Keratinocyte (primary cell): Measurements from ENCODE around the gene MCM3AP. TPM values are rescaled to one million over a fixed set of nuclear protein-coding genes. Genes with fewer than 3 reads are reported as not detected.

ENCODE experiments used
- DNase-seq: peaks from one replicate; pipeline ENCODE4 v3.0.0-alpha.2; 2011; ENCODE audit warnings: low read depth, missing footprints, low spot score
- FAIRE-seq: peaks from 2 replicates; lab custom pipeline; 2011; peaks lifted over from hg19 to GRCh38; lab: Jason Lieb, UNC
- H2AFZ ChIP-seq: 2 replicates; pipeline ENCODE4 v1.6.0; 2012; ENCODE audit warnings: low read length, control low read depth, inconsistent platforms; ENCODE audit not compliant: control insufficient read depth
- H3K27ac ChIP-seq: 2 replicates; pipeline ENCODE4 v1.5.1; 2011; ENCODE audit warnings: low read length; ENCODE audit not compliant: control insufficient read depth, insufficient read depth
- H3K27me3 ChIP-seq: 3 replicates; pipeline ENCODE4 v1.6.0; 2011; ENCODE audit warnings: low read length; ENCODE audit not compliant: control insufficient read depth, insufficient read depth; ENCODE audit errors: extremely low read depth
- H3K36me3 ChIP-seq, 2 experiments: 2 replicates in 1 of 2; 3 replicates in 1 of 2; pipeline ENCODE4 v1.5.1; 2011; ENCODE audit warnings: low read length in 2 of 2, mild to moderate bottlenecking in 1 of 2; ENCODE audit not compliant: control insufficient read depth in 2 of 2, insufficient read depth in 2 of 2; ENCODE audit errors: extremely low read depth in 1 of 2
- H3K4me1 ChIP-seq: 3 replicates; pipeline ENCODE4 v1.5.1; 2011; ENCODE audit warnings: low read length; ENCODE audit not compliant: control insufficient read depth, insufficient read depth; ENCODE audit errors: extremely low read depth
- H3K4me2 ChIP-seq: 3 replicates; pipeline ENCODE4 v1.6.0; 2011; ENCODE audit warnings: low read depth, low read length; ENCODE audit not compliant: control insufficient read depth, insufficient read depth; ENCODE audit errors: extremely low read depth
- H3K4me3 ChIP-seq, 3 experiments: fragments of 200-600 bp in 1 of 3; sonication (generic) in 1 of 3; 2 replicates in 2 of 3; 3 replicates in 1 of 3; pipeline ENCODE4 v1.5.1; 2011 to 2016; ENCODE audit warnings: low read length in 3 of 3, mild to moderate bottlenecking in 3 of 3, control low read depth in 2 of 3, inconsistent platforms in 1 of 3, low read depth in 1 of 3, mixed read lengths in 1 of 3, mixed run types in 1 of 3, moderate library complexity in 1 of 3; ENCODE audit not compliant: control insufficient read depth in 2 of 3, insufficient read depth in 2 of 3; ENCODE audit errors: extremely low read depth in 1 of 3
- H3K79me2 ChIP-seq: 2 replicates; pipeline ENCODE4 v1.6.0; 2012; ENCODE audit warnings: low read length; ENCODE audit not compliant: control insufficient read depth, insufficient read depth
- H3K9ac ChIP-seq: 3 replicates; pipeline ENCODE4 v1.6.0; 2011; ENCODE audit warnings: low read length; ENCODE audit not compliant: control insufficient read depth, insufficient read depth; ENCODE audit errors: extremely low read depth
- H3K9me1 ChIP-seq: 3 replicates; pipeline ENCODE4 v1.6.0; 2011; ENCODE audit warnings: low read length; ENCODE audit not compliant: control insufficient read depth, insufficient read depth; ENCODE audit errors: extremely low read depth
- H3K9me3 ChIP-seq: 2 replicates; pipeline ENCODE4 v1.5.1; 2012; ENCODE audit warnings: low read depth, low read length; ENCODE audit not compliant: control insufficient read depth
- H4K20me1 ChIP-seq: 3 replicates; pipeline ENCODE4 v1.6.0; 2011; ENCODE audit warnings: low read length; ENCODE audit not compliant: control insufficient read depth, insufficient read depth; ENCODE audit errors: extremely low read depth
- EZH2 ChIP-seq: IDR thresholded peaks from one replicate; pipeline ENCODE4 v1.6.1; 2012; ENCODE audit warnings: inconsistent platforms, mild to moderate bottlenecking, low read length, moderate library complexity
- dilution Hi-C: fragments of 300-500 bp; cut with MboI; formaldehyde crosslinking; loops from one replicate; pipeline ENCODE4 v1.7.0; 2020; ENCODE audit warnings: low sequenced_read_pairs; ENCODE audit not compliant: extremely low pct_ligation_motif_present
- polyA plus RNA-seq, 5 experiments: library from polyadenylated mRNA; depleted of rRNA in 3 of 5; stranded (reverse) in 3 of 5; stranded (forward) in 1 of 5; unstranded in 1 of 5; fragments of >200 nt; gene quantifications; 1 replicate in 1 of 5; 2 replicates in 3 of 5; 3 replicates in 1 of 5; pipeline versions ENCODE4 v1.2.1 to v1.2.3, GENCODE V29; 2011 to 2012; ENCODE audit warnings: missing spikeins in 2 of 5, low read depth in 1 of 5, low replicate concordance in 1 of 5
- TF ChIP-seq, protein P1 (sequence below), 3 experiments: IDR thresholded peaks in 1 of 3; conservative IDR thresholded peaks in 1 of 3; optimal IDR thresholded peaks in 1 of 3; 2 replicates in 2 of 3; 3 replicates in 1 of 3; pipeline versions ENCODE3 to v1.5.1; 2011; ENCODE audit warnings: low read length in 3 of 3, mild to moderate bottlenecking in 3 of 3, moderate library complexity in 2 of 3, control low read depth in 1 of 3, inconsistent platforms in 1 of 3; ENCODE audit not compliant: insufficient read depth in 2 of 3; ENCODE audit errors: extremely low read depth in 1 of 3

The MCM3AP gene
- polyA plus RNA-seq, 1 donor (not counting 4 experiments of a cell fraction or from before 2014, with no cell fraction given), result 34.3 TPM

GRCh38 chr21:46195595-46196195 is 89.7 kb downstream of the MCM3AP start:
- H3K79me2 ChIP-seq, result peaks cover 15% of the 10 kb centered on the region
- H3K9ac ChIP-seq, result no peak overlapping the region
- no peak overlapping the region for H3K4me3 ChIP-seq
- FAIRE-seq, result no peak
- no peaks in the 10 kb centered on the region for H3K27me3 ChIP-seq
- H3K9me3 ChIP-seq, result no peaks in the 10 kb centered on the region
- peaks cover 3% of the 10 kb centered on the region for H3K4me1 ChIP-seq
- H2AFZ ChIP-seq, result no peak overlapping the region
- TF ChIP-seq, protein P1, sequence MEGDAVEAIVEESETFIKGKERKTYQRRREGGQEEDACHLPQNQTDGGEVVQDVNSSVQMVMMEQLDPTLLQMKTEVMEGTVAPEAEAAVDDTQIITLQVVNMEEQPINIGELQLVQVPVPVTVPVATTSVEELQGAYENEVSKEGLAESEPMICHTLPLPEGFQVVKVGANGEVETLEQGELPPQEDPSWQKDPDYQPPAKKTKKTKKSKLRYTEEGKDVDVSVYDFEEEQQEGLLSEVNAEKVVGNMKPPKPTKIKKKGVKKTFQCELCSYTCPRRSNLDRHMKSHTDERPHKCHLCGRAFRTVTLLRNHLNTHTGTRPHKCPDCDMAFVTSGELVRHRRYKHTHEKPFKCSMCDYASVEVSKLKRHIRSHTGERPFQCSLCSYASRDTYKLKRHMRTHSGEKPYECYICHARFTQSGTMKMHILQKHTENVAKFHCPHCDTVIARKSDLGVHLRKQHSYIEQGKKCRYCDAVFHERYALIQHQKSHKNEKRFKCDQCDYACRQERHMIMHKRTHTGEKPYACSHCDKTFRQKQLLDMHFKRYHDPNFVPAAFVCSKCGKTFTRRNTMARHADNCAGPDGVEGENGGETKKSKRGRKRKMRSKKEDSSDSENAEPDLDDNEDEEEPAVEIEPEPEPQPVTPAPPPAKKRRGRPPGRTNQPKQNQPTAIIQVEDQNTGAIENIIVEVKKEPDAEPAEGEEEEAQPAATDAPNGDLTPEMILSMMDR (optimal IDR thresholded peaks at IDR 0.05 in 1 of 3, IDR thresholded peaks at IDR 0.05 in 1 of 3, conservative IDR thresholded peaks at IDR 0.05 in 1 of 3; ENCODE audit: extremely low read depth in 1 of 3, insufficient read depth in 2 of 3, low read length in 3 of 3), result no peak
- TF ChIP-seq EZH2, result no peak
- no peak overlapping the region for H3K4me2 ChIP-seq
- peaks cover 2% of the 10 kb centered on the region for H4K20me1 ChIP-seq
- DNase-seq, result no peak
- no peak overlapping the region for H3K27ac ChIP-seq
- dilution Hi-C loops, result no loop called here
- H3K36me3 ChIP-seq, result peaks cover 54 to 56% of the 10 kb centered on the region in 2 experiments
- no peaks in the 10 kb centered on the region for H3K9me1 ChIP-seq

DNA sequence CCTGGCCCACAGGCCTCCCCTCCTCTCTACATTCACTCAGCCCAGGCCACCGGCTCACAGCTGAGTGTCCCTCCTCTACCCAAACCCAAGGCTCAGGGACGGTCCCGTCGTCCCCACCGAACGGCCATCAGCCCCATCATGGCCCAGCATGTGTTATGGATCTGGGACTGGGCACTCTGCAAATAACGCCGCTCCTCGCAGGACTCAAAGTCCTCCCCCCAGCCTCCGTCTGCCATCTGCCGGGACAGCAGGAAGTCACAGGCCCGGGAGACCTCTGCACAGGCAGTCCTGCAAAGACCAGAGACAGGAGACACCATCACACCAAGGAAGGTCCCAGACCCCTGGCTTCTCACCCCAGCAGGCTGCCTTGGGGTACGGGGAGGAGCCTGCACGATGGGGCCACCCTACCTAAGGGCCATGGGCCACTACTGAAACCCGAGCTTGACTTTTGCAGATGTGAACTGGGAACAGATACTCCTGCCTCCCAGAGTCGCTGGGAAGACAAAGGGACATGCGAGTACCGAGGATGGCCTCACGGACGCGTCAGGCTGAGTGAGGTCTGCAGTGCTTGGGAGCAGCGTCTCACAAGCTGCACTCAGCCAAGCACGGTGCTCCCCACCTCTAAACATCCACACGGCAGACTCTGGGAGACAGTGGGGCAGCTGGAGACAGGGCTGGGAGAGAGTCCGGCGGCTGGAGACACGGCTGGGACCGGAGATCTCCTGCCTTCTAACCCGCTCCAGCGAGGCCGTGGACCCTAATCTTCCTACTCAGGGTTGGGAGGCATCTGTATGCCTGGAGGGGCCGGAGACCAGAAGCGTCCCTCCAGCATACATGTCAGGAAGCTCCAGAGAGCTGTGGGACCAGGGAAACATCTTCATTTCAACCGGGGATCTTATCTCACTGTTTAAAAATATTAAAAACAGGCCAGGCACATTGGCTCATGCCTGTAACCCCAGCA is 90.8 kb downstream of the MCM3AP start:
- Histone ChIP-seq H3K27me3 (no peaks in the 10 kb centered on the region), H3K9me1 (no peaks in the 10 kb centered on the region), H4K20me1 (peaks cover 4% of the 10 kb centered on the region), H3K4me3 (no peak overlapping the region), H3K4me1 (peaks cover 10% of the 10 kb centered on the region), H2AFZ (no peak overlapping the region), H3K9ac (no peak overlapping the region), H3K27ac (no peak overlapping the region), H3K4me2 (no peak overlapping the region), H3K79me2 (peaks cover 10% of the 10 kb centered on the region), H3K9me3 (no peaks in the 10 kb centered on the region), H3K36me3 (peaks cover 57 to 59% of the 10 kb centered on the region in 2 experiments)
- TF ChIP-seq EZH2, result no peak
- TF ChIP-seq, protein P1 (optimal IDR thresholded peaks at IDR 0.05 in 1 of 3, IDR thresholded peaks at IDR 0.05 in 1 of 3, conservative IDR thresholded peaks at IDR 0.05 in 1 of 3; ENCODE audit: extremely low read depth in 1 of 3, insufficient read depth in 2 of 3, low read length in 3 of 3), result no peak
- DNase-seq (no peak), FAIRE-seq (no peak)
- dilution Hi-C loops, result no loop called here
